HG03060 (cell line): ENCODE data around the gene ARRDC3.
"Not testable (repeated sequence)": the region's sequence is repeated elsewhere in the genome, so short reads cannot be mapped to it uniquely, and the experiment has no call there.

Source experiments
- ATAC-seq: cut with Tn5 transposase; IDR thresholded peaks from one replicate; pipeline ENCODE4 v1.9.1; 2021; ENCODE audit warnings: low read depth, moderate number of reproducible peaks; ENCODE audit not compliant: unreplicated experiment

Gene ARRDC3

DNA sequence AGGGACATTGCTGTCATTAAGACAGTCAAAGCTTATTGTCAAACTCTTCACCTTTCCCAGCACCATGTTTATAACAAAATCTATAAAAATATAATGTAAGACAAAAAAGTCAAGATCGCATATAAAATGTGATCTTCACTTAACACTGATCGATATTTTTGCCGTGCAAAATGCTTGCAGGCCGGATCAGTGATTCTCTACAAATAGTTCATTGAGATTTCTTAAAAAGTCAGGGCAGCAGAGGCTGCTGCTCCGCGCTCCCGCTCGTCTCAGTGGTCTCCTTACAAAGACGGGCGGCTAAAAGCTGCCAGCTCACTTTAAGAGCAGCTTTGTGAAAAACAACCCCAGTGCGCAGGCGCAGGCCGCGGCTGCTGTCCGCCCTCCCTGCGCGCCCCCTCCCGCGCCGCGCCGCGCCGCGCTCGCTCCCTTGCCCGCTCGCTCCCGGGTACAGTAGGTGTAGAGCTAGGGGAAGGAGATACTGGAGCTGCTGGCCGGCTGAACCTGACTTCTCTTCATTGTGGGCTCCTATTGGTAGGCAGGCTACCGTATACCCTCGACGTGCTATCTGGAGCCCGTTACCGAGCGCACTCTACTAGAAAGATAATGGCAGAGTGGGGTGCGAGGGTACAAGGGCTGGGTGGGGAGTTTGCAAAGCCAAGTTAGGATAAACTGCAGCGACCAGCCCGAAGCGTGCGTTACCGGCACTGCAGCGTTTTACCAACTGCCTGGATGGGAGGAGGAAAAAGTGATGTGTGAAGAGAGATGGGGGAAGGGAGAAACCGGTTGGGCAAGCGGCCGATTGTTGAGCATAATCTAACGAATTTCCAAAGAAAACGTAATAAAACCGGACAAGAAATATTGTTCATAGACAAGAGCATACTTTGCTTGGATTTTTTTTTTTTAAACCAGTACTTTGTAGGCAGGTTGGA, at the start of gene ARRDC3:
Gene ARRDC3 (minus strand): TSS at position 291 of the 929 bp plus-strand sequence. CDS start 225 bp downstream, at position 66.
- ATAC-seq = peak; percentile 41

GRCh38 chr5:91430949-91431348, 47.8 kb upstream of the ARRDC3 start:
- no peak for ATAC-seq

DNA sequence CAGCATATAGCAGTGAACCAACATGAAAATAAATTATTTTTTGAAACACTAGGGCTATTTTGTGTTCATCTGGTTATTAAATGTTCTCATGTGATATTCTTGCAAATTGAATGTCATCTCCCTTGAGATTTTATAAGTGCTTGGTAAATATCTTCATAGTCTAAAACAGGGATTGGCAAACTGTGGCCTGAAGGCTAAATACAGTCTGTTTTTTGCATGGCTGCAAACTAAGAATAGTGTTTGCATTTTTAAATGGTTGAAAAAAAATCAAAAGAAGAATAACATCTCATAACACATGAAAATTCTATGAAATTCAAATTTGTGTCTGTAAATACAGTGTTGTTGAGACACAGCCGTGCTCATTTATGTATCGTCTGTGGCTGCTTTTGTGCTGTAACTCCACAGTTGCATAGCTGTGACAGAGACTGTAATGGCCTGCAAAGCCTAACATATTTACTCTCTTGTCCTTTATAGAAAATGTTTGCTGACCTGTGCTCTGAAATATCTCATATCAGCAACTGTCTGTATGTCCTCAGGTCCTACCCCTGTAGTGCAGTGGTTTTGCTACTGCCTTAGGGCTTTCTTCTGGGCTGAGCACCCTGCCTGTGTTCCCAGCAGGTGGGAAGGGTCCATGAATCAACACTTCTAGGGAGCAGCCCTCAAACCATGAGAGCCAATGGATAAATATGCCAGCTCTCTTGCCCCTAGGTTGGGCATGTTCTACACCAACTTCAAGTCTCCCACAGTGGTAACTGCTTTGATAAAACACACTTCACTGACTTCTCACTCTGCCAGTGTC, 41.7 kb upstream of the ARRDC3 start:
- no peak for ATAC-seq

DNA sequence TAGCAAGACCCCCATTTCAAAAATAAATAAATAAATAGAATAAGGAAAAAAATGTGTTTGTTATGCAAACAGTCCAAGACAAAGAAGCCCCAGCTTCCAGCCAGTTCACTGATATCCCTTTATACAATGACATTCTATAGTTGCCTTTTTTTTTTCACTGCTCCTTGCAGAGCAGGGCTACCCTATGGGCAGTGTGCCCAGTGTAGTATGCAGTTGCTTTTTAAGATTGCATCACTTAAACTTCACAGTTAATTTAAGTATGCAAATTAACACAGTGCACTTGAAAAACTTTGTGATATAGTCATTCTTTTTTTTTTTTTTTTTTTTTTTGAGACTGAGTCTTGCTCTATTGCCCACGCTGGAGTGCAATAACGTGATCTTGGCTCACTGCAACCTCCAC, 40.8 kb upstream of the ARRDC3 start:
- no peak for ATAC-seq

DNA sequence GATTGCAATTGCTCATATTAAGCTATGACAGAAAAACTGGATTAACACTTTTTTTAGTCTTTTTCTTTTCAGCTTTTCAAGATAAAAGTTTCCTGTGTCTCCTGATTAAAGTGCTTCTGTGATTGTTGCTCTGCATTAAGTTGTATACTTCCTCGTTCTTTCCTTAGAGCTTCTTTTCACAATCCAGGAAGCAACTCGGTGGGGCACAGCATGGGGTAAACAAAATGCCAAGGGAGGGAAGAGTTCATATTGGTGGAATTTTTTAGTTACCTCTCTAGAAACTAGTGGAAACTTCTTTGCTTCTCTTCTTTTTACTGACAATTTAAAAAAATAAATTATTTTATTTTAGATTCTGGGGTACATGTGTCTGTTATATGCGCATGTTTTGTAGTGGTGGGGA, 37.8 kb upstream of the ARRDC3 start:
- no peak for ATAC-seq

- no peak for ATAC-seq
Measured at GRCh38 chr5:91419571-91420537, 36.7 kb upstream of the ARRDC3 start.

GRCh38 chr5:91419136-91419535, 36.0 kb upstream of the ARRDC3 start:
- ATAC-seq = no peak

DNA sequence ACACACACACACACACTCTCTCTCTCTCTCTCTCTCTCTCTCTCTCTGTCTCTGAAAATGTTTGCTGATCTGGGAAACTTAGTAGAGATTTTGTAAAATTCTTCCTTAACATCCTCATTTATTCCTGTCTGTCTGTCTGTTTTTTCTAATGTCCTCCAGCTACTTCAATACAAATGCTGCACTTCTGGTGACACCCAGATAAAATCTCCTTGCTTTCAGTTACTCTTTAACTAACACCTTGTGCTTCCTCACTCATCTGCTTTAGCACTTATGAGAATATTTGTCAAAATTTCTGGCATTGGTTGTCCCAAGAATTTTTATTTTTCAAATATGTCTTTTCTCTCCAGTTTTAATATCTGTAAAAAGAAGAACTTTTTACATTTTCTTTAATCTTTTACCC, 35.0 kb upstream of the ARRDC3 start:
- no peak for ATAC-seq

DNA sequence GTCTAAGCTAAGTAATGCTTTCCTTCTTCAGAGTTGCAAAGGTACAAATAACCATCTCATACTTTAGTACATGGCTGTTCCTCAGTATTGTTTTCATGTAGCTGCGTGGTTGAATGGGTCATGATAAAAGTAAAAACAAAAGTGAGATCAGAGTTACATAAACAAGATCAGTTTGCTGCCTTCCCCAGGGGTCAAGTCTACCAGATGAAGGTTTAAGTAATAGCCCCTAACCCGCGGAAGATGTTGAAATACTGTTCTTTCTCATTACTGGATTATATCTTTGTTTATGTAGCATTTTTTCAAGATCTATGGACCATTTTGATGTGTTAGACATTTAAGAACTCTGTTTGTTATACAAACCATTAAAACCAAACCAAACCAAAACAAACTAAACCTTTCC, 34.1 kb upstream of the ARRDC3 start:
- ATAC-seq = no peak

DNA sequence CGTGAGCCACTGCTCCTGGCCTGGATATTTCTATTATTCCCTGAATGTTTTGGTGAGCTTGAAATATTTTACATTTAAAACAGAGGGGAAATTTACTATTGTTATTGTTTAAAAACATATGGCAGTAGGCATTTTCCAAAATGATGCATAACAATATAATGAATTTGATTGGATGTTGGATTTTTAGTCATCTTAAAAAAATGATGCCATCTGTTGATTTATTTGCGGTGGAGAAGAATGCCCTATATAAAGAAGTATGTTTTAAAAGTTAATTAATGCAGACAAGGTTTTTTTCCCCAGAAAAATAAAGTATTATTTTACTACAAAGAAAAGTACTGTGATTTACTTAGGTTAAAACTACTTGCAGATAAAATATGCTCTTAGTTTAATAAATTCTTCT, 33.4 kb upstream of the ARRDC3 start:
- ATAC-seq = no peak

DNA sequence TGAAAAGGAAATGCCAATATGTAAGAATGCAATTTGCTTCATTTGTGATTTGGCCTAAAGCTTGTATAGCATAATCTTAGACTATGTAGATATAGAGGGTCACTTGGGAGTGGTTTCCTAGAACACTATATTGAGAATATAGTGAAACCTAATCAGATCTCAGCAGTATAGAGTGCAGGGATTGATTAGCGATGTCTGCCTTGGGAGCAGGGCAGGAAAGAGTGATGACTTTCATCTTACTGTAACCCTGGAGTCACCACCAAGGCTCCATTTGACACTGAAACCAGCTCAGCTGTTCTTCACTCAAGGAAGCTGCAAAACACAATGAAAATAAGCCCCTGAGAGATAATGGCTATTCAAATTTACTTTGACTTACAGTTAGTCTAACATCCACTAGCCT, 26.2 kb upstream of the ARRDC3 start:
- no peak for ATAC-seq

DNA sequence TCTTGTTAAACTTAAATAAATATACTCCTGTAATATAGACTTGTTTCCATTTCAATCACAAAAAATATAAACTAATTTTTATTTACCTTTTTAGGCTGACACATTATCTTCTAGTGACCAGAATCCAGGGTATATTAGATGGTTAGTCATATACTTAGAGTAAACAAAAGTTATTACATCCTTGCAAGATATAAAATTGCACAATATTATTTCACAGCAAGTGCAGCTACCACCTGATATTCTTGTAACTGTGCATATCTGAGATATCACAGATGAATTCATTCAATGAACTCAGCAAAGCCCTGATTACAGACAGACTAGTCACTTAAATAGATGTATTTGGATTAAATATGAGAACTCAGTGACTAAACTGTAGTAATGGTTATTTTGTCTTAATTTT, 25.6 kb upstream of the ARRDC3 start:
- ATAC-seq = no peak

- ATAC-seq = no peak
Measured at GRCh38 chr5:91407204-91407603, 24.1 kb upstream of the ARRDC3 start.

- ATAC-seq = no peak
Measured at GRCh38 chr5:91403438-91403837, 20.3 kb upstream of the ARRDC3 start.

DNA sequence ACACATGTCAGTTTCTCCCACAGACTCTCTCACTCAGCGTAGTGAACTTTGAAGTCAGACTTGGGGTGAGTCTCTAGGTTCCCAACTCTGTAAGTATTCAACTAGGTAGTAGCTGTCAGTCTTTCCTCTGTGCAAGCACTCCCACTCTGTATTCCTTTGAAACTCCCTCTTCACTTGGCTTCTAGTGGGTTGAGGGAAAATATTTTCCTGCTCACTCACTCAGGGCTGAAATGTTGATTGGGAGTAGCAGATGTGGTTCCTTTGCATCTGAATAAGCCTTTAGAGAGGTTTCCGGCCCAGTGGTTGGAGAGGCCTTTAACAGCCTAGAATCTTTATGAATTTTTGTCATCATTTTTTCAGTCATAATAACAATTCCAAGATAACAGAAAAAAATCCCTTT, 18.1 kb upstream of the ARRDC3 start:
- no peak for ATAC-seq

GRCh38 chr5:91397791-91398190, 14.7 kb upstream of the ARRDC3 start:
- no peak for ATAC-seq

DNA sequence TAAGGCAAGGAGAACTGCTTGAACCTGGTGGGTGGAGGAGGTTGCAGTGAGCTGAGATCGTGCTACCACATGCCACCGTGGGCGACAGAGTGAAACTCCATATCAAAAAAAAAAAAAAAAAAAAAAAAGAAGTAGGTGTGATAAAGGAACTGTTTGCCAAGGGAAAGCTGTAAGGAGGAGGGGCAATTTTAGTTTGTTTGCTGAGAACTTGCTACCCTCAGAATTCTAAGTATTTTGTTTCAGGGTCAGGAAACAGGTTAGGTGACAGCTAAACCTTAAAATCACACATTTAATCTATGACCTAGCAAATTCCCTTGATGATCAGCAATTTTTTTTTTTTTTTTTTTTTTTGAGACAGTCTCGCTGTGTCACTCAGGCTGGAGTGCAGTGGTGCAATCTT, 7.2 kb upstream of the ARRDC3 start:
- no peak for ATAC-seq

- ATAC-seq = not testable (repeated sequence)
Measured at GRCh38 chr5:91389555-91389954, 6.4 kb upstream of the ARRDC3 start.

- no peak for ATAC-seq
Measured at GRCh38 chr5:91388362-91388761, 5.2 kb upstream of the ARRDC3 start.

DNA sequence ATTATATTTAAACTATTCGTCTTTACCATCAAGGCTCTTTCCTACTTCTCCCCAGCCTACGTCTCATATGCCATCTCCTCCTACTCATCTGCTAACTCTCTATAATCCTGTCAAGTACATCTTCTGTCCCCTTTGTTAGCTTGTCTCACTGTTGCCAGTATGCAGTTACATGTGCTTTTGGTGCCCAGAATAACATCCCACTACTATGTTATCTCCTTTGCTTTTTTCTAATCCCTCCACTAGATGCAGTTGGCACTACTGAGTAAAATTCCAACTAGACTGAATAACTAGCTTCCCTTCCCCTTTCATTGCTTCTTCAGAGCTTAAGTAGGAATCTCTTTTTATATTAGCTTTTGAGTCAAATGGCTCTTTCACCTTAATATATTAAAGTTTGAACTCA, 3.0 kb upstream of the ARRDC3 start:
- ATAC-seq = no peak
